HepG2 (cell line): ENCODE data around the gene PRM2. TPM values are rescaled to one million over a fixed set of nuclear protein-coding genes. Genes with fewer than 3 reads are reported as not detected.

Experiments used
- ATAC-seq: fragments of 200-7000 bp; cut with Tn5 transposase; 3 replicates; pipeline ENCODE4 v1.9.1; 2020; ENCODE audit warnings: mild to moderate bottlenecking, moderate library complexity
- BruUV-seq: library from RNA; stranded (reverse); fragments of 400-500 nt; replicated peaks from 2 replicates; lab custom pipeline; 2021; lab: Mats Ljungman, UMichigan
- CTCF ChIA-PET: fragments of 300-600 bp; formaldehyde crosslinking; extraction: SDS; loops from one replicate; lab custom pipeline; 2021; ENCODE audit warnings: low total read pairs, inconsistent platforms, low intra/inter-chr PET ratio; lab: Yijun Ruan, JAX
- POLR2A ChIA-PET: fragments of 350-600 bp; sonication (Branson Sonifier 250); formaldehyde crosslinking; loops from one replicate; lab custom pipeline; 2020; ENCODE audit warnings: antibody characterized with exemption, inconsistent platforms; lab: Yijun Ruan, JAX
- DNase-seq: peaks from one replicate; pipeline ENCODE4 v3.0.0-alpha.2; 2015; ENCODE audit warnings: low spot score
- FAIRE-seq: peaks from 3 replicates; lab custom pipeline; 2011; peaks lifted over from hg19 to GRCh38; lab: Jason Lieb, UNC
- H2AFZ ChIP-seq: one replicate; pipeline ENCODE4 v1.6.1; 2011; ENCODE audit warnings: low read length, inconsistent platforms
- H3K27ac ChIP-seq: fragments of 300-600 bp; 3 replicates; pipeline ENCODE4 v1.8.0; 2011; ENCODE audit warnings: mixed run types, mild to moderate bottlenecking, mixed read lengths, low read length, inconsistent platforms; ENCODE audit not compliant: insufficient read depth; ENCODE audit errors: extremely low read length
- H3K27me3 ChIP-seq, 2 experiments: fragments of 200-600 bp in 1 of 2; 2 replicates in 1 of 2; 3 replicates in 1 of 2; pipeline versions ENCODE4 v1.6.0 to v1.8.0; 2011; ENCODE audit warnings: low read length in 2 of 2, mild to moderate bottlenecking in 2 of 2, moderate library complexity in 2 of 2, inconsistent platforms in 1 of 2; ENCODE audit not compliant: insufficient read depth in 2 of 2, control insufficient read depth in 1 of 2
- H3K36me3 ChIP-seq, 2 experiments: fragments of 200-600 bp in 1 of 2; replicated peaks in 1 of 2; 2 replicates in 1 of 2; 3 replicates in 1 of 2; pipeline versions ENCODE4 v1.5.1 to v1.8.0; 2011; ENCODE audit warnings: low read length in 2 of 2, inconsistent platforms in 1 of 2; ENCODE audit not compliant: insufficient read depth in 2 of 2, control insufficient read depth in 1 of 2
- H3K4me1 ChIP-seq: 2 replicates; pipeline ENCODE4 v1.5.1; 2012; ENCODE audit warnings: low read length, inconsistent platforms; ENCODE audit not compliant: insufficient read depth
- H3K4me2 ChIP-seq: 2 replicates; pipeline ENCODE4 v1.6.0; 2011; ENCODE audit warnings: low read depth, low read length, inconsistent platforms
- H3K4me3 ChIP-seq, 3 experiments: fragments of 200-600 bp in 1 of 3; sonication (generic), shearing (Covaris generic) in 1 of 3; replicated peaks in 1 of 3; 2 replicates each; pipeline ENCODE4 v1.5.1; 2011 to 2016; ENCODE audit warnings: low read length in 3 of 3, inconsistent platforms in 2 of 3, low read depth in 2 of 3, mild to moderate bottlenecking in 2 of 3, control low read depth in 1 of 3, mixed read lengths in 1 of 3; ENCODE audit not compliant: insufficient read depth in 1 of 3
- H3K79me2 ChIP-seq: one replicate; pipeline ENCODE4 v1.6.1; 2011; ENCODE audit warnings: low read length, inconsistent platforms; ENCODE audit not compliant: insufficient read depth
- H3K9ac ChIP-seq: 2 replicates; pipeline ENCODE4 v1.6.0; 2011; ENCODE audit warnings: mild to moderate bottlenecking, low read depth, low read length, inconsistent platforms; ENCODE audit not compliant: insufficient read depth
- H3K9me3 ChIP-seq: 2 replicates; pipeline ENCODE4 v1.5.1; 2012; ENCODE audit warnings: mild to moderate bottlenecking, low read length
- H4K20me1 ChIP-seq: 2 replicates; pipeline ENCODE4 v1.6.0; 2011; ENCODE audit warnings: inconsistent platforms, mild to moderate bottlenecking, low read length, moderate library complexity; ENCODE audit not compliant: insufficient read depth
- ADNP ChIP-seq: sonication (generic); formaldehyde crosslinking; IDR thresholded peaks from 2 replicates; pipeline ENCODE4 v1.4.0; 2020; ENCODE audit warnings: missing genetic modification reagents
- DNMT1 ChIP-seq: sonication (generic); formaldehyde crosslinking; IDR thresholded peaks from 2 replicates; pipeline ENCODE4 v1.5.1; 2020; ENCODE audit warnings: mild to moderate bottlenecking, missing genetic modification reagents
- EP300 ChIP-seq, 3 experiments: sonication (generic) in 1 of 3; formaldehyde crosslinking in 1 of 3; IDR thresholded peaks; 2 replicates each; pipeline versions ENCODE4 v1.5.1 to v1.6.1; 2011 to 2020; ENCODE audit warnings: low read depth in 2 of 3, low read length in 2 of 3, borderline replicate concordance in 1 of 3, improper control_type of control experiment in 1 of 3, mild to moderate bottlenecking in 1 of 3, missing genetic modification reagents in 1 of 3, moderate library complexity in 1 of 3
- GFI1 ChIP-seq: sonication (generic); formaldehyde crosslinking; IDR thresholded peaks from 2 replicates; pipeline ENCODE4 v1.5.0; 2020; ENCODE audit warnings: missing genetic modification reagents, mild to moderate bottlenecking, borderline replicate concordance
- HNF4G ChIP-seq, 2 experiments: sonication (generic) in 1 of 2; formaldehyde crosslinking in 1 of 2; IDR thresholded peaks; 2 replicates each; pipeline versions ENCODE4 v1.4.0 to v1.6.1; 2011 to 2020; ENCODE audit warnings: borderline replicate concordance in 2 of 2, low read depth in 2 of 2, mild to moderate bottlenecking in 2 of 2, low read length in 1 of 2, missing genetic modification reagents in 1 of 2, moderate library complexity in 1 of 2
- NR2C2 ChIP-seq: sonication (generic); formaldehyde crosslinking; IDR thresholded peaks from 2 replicates; pipeline ENCODE4 v1.4.0; 2020; ENCODE audit warnings: missing genetic modification reagents, mild to moderate bottlenecking, moderate library complexity, borderline replicate concordance
- SALL1 ChIP-seq: sonication (generic); formaldehyde crosslinking; IDR thresholded peaks from 2 replicates; pipeline ENCODE4 v1.8.0; 2022; ENCODE audit warnings: mild to moderate bottlenecking, missing genetic modification reagents
- SRY ChIP-seq: sonication (generic); formaldehyde crosslinking; IDR thresholded peaks from 2 replicates; pipeline ENCODE4 v1.8.0; 2022; ENCODE audit warnings: mild to moderate bottlenecking, missing genetic modification reagents
- ZNF510 ChIP-seq: sonication (generic); formaldehyde crosslinking; IDR thresholded peaks from 2 replicates; pipeline ENCODE4 v1.4.0; 2020; ENCODE audit warnings: low read depth, mild to moderate bottlenecking, missing genetic modification reagents
- ZNF709 ChIP-seq: sonication (generic); formaldehyde crosslinking; IDR thresholded peaks from 2 replicates; pipeline ENCODE4 v1.5.0; 2020; ENCODE audit warnings: mild to moderate bottlenecking, missing genetic modification reagents
- ZNF782 ChIP-seq: sonication (generic); formaldehyde crosslinking; IDR thresholded peaks from 2 replicates; pipeline ENCODE4 v1.4.0; 2020; ENCODE audit warnings: missing genetic modification reagents, mild to moderate bottlenecking, borderline replicate concordance
- WGBS: methylation state at CpG from one replicate; pipeline ENCODE4 v1.1.6; 2017; ENCODE audit warnings: low lambda C conversion rate; 5-methylcytosine and 5-hydroxymethylcytosine counted together
- in situ Hi-C: cut with HindIII; loops from 2 replicates; pipeline ENCODE4 v1.10.0; 2017; ENCODE audit warnings: low pct_unique_long_range_greater_than_20kb; ENCODE audit not compliant: extremely low pct_ligation_motif_present
- intact Hi-C: fragments of 100-400 bp; cut with micrococcal nuclease; formaldehyde crosslinking; loops from one replicate; pipeline ENCODE4 v1.10.0; 2022; ENCODE audit not compliant: unreplicated experiment
- polyA plus RNA-seq, 8 experiments: library from polyadenylated mRNA; depleted of rRNA in 3 of 8; stranded (reverse) in 7 of 8; unstranded in 1 of 8; fragments of >200 nt; fragmentation: Illumina TruSeq in 4 of 8; extraction: Trizol in 4 of 8; gene quantifications; 2 replicates each; pipeline versions ENCODE4 v1.2.1 to v1.2.3, GENCODE V29; 2011 to 2016; ENCODE audit warnings: low read depth in 4 of 8, missing spikeins in 1 of 8, mixed read lengths in 1 of 8; ENCODE audit not compliant: insufficient read depth in 1 of 8
- total RNA-seq, 5 experiments: library from RNA; depleted of rRNA; stranded (reverse); fragments of >200 nt; fragmentation: Illumina TruSeq; extraction: Trizol; gene quantifications; 2 replicates each; pipeline ENCODE4 v1.2.3, GENCODE V29; 2016; ENCODE audit warnings: low read depth in 1 of 5
- TF ChIP-seq, protein P1 (sequence below): IDR thresholded peaks from 2 replicates; pipeline ENCODE4 v1.6.1; 2012; ENCODE audit warnings: inconsistent platforms
- TF ChIP-seq, protein P2 (sequence below): sonication (generic); formaldehyde crosslinking; IDR thresholded peaks from 2 replicates; pipeline ENCODE4 v1.9.0; 2022; ENCODE audit warnings: low read depth, missing genetic modification reagents
- TF ChIP-seq, protein P3 (sequence below): sonication (generic); formaldehyde crosslinking; IDR thresholded peaks from 2 replicates; pipeline ENCODE4 v1.5.0; 2020; ENCODE audit warnings: mild to moderate bottlenecking, missing genetic modification reagents, borderline replicate concordance

PRM2 gene
- total and polyA plus RNA-seq, 2 of the 13 experiments (the other 11 are each of a cell fraction or from before 2014, with no cell fraction given): 0.54 TPM; not detected in 1

DNA sequence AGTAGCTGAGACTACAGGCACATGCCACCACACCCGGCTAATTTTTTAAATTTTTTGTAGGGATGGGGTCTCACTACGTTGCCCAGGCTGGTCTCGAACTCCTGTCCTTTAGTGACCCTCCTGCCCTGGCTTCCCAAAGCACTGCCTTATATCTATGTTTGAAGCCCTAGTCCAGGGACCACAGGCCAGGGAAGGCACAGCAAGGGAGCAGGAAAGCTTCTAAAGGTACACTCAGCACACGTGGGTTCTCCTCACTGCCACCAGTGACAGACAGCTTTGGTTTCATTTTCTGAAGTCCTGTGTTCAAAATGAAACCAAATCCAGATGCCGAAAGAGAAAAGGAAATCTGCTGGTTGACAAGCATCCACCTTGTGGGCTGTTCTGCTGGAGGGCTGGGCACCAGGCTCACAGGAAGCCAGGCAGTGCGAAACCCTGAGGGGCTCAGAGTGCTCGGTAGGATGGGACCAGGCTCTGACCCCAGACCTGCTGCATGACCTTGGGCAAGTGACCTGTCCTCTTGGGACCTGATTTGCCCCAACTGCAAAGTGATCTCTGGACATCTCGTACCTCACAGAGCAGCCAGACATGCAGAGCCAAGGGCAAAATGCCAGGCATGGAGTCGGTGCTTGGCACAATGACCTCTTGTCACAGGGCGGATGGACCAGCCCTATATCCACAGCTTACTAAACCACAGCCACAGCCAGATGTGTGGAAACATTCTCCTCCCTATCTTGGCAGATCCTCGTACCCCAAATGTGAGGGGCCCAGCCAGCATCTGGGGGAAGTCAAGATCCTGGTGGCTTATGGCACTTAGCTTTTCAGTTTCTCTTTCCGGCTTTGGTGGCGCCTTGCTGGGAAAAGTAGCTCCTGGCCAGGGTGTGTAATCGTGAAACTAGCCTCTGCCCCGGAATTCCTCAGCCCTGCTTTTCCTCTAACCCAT, 17.5 kb downstream of the PRM2 start:
- peak overlapping the region; percentile 28 for H2AFZ ChIP-seq
- peaks cover 81% of the 10 kb centered on the region for H3K4me1 ChIP-seq
- no TSS peak for BruUV-seq
- H3K36me3 ChIP-seq: peaks cover 0 to 6% of the 10 kb centered on the region in 2 experiments; a peak in 2 of 5 replicates
- peak overlapping the region; percentile 48 for H3K9ac ChIP-seq
- 17% methylated on average over 14 of the region's 15 CpGs for WGBS
- H3K79me2 ChIP-seq: peaks cover 21% of the 10 kb centered on the region
- no peak for ATAC-seq
- peak overlapping the region; percentile 41 for H3K27ac ChIP-seq
- H3K4me3 ChIP-seq: peak overlapping the region; percentile 48 to 71 (median 53)
- FAIRE-seq: no peak
- no peaks in the 10 kb centered on the region for H3K9me3 ChIP-seq
- CTCF ChIA-PET: interaction anchor here (1.3 kb wide), 1 partner anchor 98 kb away, joined by 5 read pairs; no protein-coding TSS in a partner anchor
- H4K20me1 ChIP-seq: peaks cover 20% of the 10 kb centered on the region
- peak; percentile 65 for DNase-seq
- peak overlapping the region; percentile 94 for H3K4me2 ChIP-seq
- POLR2A ChIA-PET: interaction anchor here (0.6 to 9.0 kb wide), 9 partner anchors 16 to 129 kb away, joined by 3 to 351 read pairs (median 32); partner anchors contain the start of genes PRM1, PRM2, PRM3 and TNP2
- H3K27me3 ChIP-seq: no peaks in the 10 kb centered on the region; a peak in 2 of 5 replicates
- intact Hi-C loops (loop anchor here (5.0 kb wide), 2 partner anchors 38 to 113 kb away; no protein-coding TSS in a partner anchor), in situ Hi-C loops (loop anchor here (5.0 kb wide), 2 partner anchors 88 to 292 kb away; partner anchors contain the start of gene RMI2)
- TF ChIP-seq ADNP (CRISPR knock-in tag) (peak; percentile 71; the same call in 1 of the 2 replicates), NR2C2 (CRISPR knock-in tag) (peak; percentile 85), SALL1 (CRISPR knock-in tag) (peak; percentile 87), HNF4G (IDR thresholded peaks at IDR 0.05; ENCODE audit: borderline replicate concordance, low read depth, low read length) (no peak; the same call in 1 of the 2 replicates), HNF4G (CRISPR knock-in tag; IDR thresholded peaks at IDR 0.05; ENCODE audit: borderline replicate concordance, low read depth) (peak; percentile 63; the same call in 1 of the 2 replicates), ZNF709 (peak; percentile 39; the same call in 1 of the 2 replicates), SRY (CRISPR knock-in tag) (peak; percentile 69; the same call in 1 of the 2 replicates), ZNF510 (CRISPR knock-in tag) (peak; percentile 38; the same call in 1 of the 2 replicates), DNMT1 (CRISPR knock-in tag) (peak; percentile 64; the same call in 1 of the 2 replicates), EP300 (IDR thresholded peaks at IDR 0.05; ENCODE audit: low read depth in 2 of 2, low read length in 2 of 2) (peak in 1 of 2 experiments; percentile 6; a peak in 1 of 4 replicates), EP300 (CRISPR knock-in tag; IDR thresholded peaks at IDR 0.05; ENCODE audit: borderline replicate concordance) (peak; percentile 31), ZNF782 (CRISPR knock-in tag) (0 out of 2 replicates have a peak, but pooled peaks have one; percentile 3), GFI1 (CRISPR knock-in tag) (0 out of 2 replicates have a peak, but pooled peaks have one; percentile 60)
- TF ChIP-seq, protein P1, sequence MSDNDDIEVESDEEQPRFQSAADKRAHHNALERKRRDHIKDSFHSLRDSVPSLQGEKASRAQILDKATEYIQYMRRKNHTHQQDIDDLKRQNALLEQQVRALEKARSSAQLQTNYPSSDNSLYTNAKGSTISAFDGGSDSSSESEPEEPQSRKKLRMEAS: peak; percentile 51
- TF ChIP-seq, protein P2, sequence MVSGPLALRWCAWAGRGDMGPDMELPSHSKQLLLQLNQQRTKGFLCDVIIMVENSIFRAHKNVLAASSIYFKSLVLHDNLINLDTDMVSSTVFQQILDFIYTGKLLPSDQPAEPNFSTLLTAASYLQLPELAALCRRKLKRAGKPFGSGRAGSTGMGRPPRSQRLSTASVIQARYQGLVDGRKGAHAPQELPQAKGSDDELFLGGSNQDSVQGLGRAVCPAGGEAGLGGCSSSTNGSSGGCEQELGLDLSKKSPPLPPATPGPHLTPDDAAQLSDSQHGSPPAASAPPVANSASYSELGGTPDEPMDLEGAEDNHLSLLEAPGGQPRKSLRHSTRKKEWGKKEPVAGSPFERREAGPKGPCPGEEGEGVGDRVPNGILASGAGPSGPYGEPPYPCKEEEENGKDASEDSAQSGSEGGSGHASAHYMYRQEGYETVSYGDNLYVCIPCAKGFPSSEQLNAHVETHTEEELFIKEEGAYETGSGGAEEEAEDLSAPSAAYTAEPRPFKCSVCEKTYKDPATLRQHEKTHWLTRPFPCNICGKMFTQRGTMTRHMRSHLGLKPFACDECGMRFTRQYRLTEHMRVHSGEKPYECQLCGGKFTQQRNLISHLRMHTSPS: peak; percentile 99
- TF ChIP-seq, protein P3, sequence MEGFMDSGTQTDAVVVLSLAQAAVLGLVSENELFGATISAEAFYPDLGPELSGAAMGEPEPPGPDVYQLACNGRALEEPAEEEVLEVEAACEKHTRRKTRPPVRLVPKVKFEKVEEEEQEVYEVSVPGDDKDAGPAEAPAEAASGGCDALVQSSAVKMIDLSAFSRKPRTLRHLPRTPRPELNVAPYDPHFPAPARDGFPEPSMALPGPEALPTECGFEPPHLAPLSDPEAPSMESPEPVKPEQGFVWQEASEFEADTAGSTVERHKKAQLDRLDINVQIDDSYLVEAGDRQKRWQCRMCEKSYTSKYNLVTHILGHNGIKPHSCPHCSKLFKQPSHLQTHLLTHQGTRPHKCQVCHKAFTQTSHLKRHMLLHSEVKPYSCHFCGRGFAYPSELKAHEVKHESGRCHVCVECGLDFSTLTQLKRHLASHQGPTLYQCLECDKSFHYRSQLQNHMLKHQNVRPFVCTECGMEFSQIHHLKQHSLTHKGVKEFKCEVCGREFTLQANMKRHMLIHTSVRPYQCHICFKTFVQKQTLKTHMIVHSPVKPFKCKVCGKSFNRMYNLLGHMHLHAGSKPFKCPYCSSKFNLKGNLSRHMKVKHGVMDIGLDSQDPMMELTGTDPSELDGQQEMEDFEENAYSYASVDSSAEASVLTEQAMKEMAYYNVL (CRISPR knock-in tag): peak; percentile 46; the same call in 1 of the 2 replicates
